Muscle layer of colon (tissue), 2 donors: ENCODE data around the gene ARHGAP33.

Source experiments
- H3K27ac ChIP-seq: one replicate; pipeline ENCODE4 v1.7.0; 2013; ENCODE audit warnings: low read depth, mild to moderate bottlenecking, low read length, moderate library complexity
- H3K27me3 ChIP-seq, 2 donors: one replicate each; pipeline ENCODE4 v1.7.0; 2013; ENCODE audit warnings: low read length in 2 of 2, mild to moderate bottlenecking in 2 of 2; ENCODE audit not compliant: insufficient read depth in 2 of 2, control insufficient read depth in 1 of 2
- H3K36me3 ChIP-seq: one replicate; pipeline ENCODE4 v1.7.0; 2013; ENCODE audit warnings: mild to moderate bottlenecking, low read length; ENCODE audit not compliant: insufficient read depth
- H3K4me1 ChIP-seq: one replicate; pipeline ENCODE4 v1.7.0; 2013; ENCODE audit warnings: mild to moderate bottlenecking, low read length; ENCODE audit not compliant: insufficient read depth
- H3K4me3 ChIP-seq, 2 donors: one replicate each; pipeline ENCODE4 v1.7.0; 2013; ENCODE audit warnings: low read length in 2 of 2, low read depth in 1 of 2, mild to moderate bottlenecking in 1 of 2, moderate library complexity in 1 of 2
- H3K9ac ChIP-seq: one replicate; pipeline ENCODE4 v1.7.0; 2013; ENCODE audit warnings: low read length
- H3K9me3 ChIP-seq: one replicate; pipeline ENCODE4 v1.7.0; 2013; ENCODE audit warnings: mild to moderate bottlenecking, low read length
- donor health status: abdominal sarcoma.
- donor health status: Adenocarcinoma of cecum.

ARHGAP33 gene

DNA sequence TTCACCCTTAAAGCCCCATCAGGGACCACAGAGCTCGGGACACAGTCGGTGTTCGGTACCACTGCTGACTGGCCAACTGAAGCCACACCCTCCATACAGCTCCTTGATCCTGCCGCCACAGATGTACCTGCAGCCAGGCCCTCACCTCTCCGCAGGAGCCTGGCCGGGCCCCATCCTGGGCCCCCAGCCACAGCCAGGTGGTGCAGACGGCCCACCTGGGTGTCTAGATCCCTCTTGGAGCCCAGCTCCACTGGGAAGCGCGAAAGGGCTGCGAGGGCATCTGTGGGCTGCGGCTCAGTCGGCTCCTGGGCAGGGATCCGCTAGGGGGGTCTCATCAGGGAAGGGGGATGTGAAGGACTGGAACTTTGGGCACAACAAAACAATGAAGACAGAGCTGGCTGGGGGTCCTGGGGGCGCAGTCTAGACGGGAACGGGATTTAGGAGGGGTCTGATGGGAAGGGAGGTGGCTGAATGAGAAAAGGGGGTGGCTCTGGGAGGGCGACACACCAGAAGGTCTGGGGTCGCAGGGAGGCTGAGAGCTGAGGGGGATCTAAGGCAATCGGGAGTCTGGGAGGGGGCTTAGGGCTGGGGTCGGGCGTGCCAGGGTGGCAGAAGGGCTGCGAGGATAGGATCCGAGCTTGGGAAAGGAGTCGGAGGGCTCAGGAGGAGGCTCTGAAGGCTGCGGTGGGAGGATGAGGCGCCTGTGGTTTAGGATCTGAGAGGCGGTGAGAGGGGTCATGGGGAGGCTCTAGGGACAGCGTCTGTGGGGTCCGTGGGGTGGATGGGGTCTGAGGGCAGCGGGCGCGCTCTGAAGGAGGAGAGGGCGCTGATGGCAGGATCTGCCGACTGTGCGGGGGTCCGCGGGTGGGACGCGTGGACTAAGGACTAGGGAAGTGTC, 21.5 kb downstream of the ARHGAP33 start:
- H3K27me3 ChIP-seq: peaks cover 0 to 22% of the 10 kb centered on the region in 2 donors
- no peaks in the 10 kb centered on the region for H3K36me3 ChIP-seq
- no peak overlapping the region for H3K27ac ChIP-seq
- no peaks in the 10 kb centered on the region for H3K9me3 ChIP-seq
- H3K4me3 ChIP-seq: no peak overlapping the region
- no peak overlapping the region for H3K9ac ChIP-seq
- H3K4me1 ChIP-seq: no peaks in the 10 kb centered on the region

DNA sequence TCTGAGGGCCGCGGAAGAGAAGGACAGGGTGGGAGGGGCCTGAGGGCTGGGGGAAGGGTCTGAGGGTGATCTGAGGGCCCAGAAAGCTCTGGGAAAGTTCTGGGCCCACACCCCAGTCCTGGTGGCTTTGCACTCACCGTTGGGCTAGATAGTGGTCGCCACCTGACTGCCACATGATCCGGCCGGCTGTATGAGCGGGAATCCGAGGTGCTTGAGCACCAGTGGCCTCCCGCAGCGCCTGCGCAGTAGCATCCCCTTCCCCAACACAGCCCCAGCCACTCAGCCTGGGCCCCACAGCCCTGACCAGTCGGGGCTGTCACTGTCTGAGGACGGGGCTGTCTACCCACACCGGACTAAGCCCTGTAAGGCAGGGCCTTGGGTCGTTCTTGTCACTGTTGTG, 22.3 kb downstream of the ARHGAP33 start:
- Histone ChIP-seq H3K9ac (no peak overlapping the region), H3K27ac (no peak overlapping the region), H3K36me3 (no peaks in the 10 kb centered on the region), H3K9me3 (no peaks in the 10 kb centered on the region), H3K4me3 (no peak overlapping the region), H3K27me3 (peaks cover 0 to 21% of the 10 kb centered on the region in 2 donors), H3K4me1 (no peaks in the 10 kb centered on the region)

DNA sequence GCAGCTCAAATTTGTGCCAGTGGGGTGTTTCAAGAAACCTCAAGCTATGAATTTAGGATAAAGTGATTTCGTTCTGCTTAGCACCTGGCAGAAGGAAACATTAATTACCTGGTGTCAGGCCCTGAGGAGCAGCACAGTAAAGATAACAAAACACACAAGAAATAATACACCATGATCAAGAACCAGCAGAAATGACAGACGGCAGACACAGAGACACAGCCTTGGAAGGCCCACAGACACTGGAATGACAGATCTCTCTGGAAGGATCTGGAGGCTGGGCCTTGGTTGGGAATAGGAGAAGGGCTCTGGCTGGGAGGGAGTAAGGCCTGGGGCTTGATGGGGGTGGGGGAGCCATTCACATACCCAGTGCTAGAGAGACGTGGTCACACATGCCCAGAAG, 26.5 kb downstream of the ARHGAP33 start:
- H3K4me1 ChIP-seq: no peaks in the 10 kb centered on the region
- H3K9ac ChIP-seq: no peak overlapping the region
- no peak overlapping the region for H3K4me3 ChIP-seq
- no peaks in the 10 kb centered on the region for H3K36me3 ChIP-seq
- H3K27me3 ChIP-seq: peaks cover 0 to 12% of the 10 kb centered on the region in 2 donors
- H3K27ac ChIP-seq: no peak overlapping the region
- no peaks in the 10 kb centered on the region for H3K9me3 ChIP-seq

DNA sequence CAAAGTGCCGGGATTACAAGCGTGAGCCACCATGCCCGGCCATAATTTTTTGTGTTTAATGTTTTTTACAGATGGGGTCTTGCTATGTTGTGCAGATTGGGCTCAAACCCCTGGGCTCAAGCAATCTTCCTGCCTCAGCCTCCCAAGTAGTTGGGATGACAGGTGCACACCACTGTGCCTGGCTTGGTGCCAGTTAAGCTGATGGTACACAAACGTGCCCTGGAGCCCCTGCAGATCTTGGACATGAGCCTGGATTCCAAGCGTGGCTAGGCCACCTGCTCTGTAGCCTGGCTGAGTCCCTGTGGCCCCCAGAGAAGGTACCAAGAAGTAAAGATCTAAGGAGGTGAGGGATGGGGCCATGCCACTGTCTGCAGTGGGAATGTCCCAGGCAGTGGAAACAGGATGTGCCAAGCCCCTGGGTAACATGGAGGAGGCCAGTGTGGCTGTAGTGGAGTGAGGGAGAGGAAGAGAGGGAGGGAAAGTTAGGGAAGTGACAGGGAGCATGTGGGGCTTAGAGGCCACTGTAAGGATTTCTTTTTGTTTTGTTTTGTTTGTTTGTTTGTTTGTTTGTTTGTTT, 30.2 kb downstream of the ARHGAP33 start:
- H3K27me3 ChIP-seq: no peaks in the 10 kb centered on the region
- H3K9ac ChIP-seq: no peak overlapping the region
- H3K4me3 ChIP-seq: no peak overlapping the region
- H3K4me1 ChIP-seq: no peaks in the 10 kb centered on the region
- H3K9me3 ChIP-seq: no peaks in the 10 kb centered on the region
- H3K36me3 ChIP-seq: no peaks in the 10 kb centered on the region
- H3K27ac ChIP-seq: no peak overlapping the region

DNA sequence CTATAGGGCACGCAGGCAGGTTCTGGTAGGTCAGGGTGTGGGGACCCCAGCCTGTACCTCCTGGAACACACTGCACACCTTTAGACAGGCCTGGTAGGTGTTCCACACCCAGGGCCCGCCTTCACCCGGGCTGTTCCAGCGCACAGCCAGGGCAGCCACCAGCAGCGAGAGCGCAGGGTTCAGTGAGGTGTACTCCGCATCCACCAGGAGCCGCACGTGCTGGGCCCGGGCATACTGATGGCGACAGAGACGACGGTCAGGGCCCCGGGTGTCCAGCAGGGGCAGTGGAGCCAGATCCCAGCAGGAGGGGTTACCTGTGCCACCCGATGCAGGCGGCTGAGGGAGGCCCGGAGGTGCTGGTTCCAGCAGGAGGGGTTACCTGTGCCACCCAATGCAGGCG, 31.2 kb downstream of the ARHGAP33 start:
- H3K9ac ChIP-seq: no peak overlapping the region
- no peaks in the 10 kb centered on the region for H3K9me3 ChIP-seq
- no peaks in the 10 kb centered on the region for H3K36me3 ChIP-seq
- H3K4me1 ChIP-seq: no peaks in the 10 kb centered on the region
- H3K4me3 ChIP-seq: no peak overlapping the region
- no peak overlapping the region for H3K27ac ChIP-seq
- H3K27me3 ChIP-seq: no peaks in the 10 kb centered on the region

DNA sequence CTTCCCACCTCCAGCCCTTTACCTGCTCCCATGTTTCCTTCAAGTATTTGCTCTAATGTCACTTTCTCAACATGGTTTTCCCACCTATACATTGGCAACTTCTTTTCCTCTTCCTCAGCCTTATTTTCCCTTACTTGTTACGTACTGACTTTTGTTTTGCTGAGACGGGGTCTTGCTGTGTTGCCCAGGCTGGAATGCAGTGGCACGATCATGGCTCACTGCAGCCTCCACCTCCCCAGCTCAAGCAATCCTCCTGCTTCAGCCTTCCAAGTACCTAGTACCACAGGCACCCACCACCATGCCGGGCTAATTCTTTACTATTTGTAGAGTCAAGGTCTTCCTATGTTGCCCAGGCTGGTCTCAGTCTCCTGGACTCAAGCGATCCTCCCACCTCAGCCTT, 32.3 kb downstream of the ARHGAP33 start:
- Histone ChIP-seq H3K27me3 (no peaks in the 10 kb centered on the region), H3K36me3 (no peaks in the 10 kb centered on the region), H3K9me3 (no peaks in the 10 kb centered on the region), H3K27ac (no peak overlapping the region), H3K4me3 (no peak overlapping the region), H3K4me1 (no peaks in the 10 kb centered on the region), H3K9ac (no peak overlapping the region)

DNA sequence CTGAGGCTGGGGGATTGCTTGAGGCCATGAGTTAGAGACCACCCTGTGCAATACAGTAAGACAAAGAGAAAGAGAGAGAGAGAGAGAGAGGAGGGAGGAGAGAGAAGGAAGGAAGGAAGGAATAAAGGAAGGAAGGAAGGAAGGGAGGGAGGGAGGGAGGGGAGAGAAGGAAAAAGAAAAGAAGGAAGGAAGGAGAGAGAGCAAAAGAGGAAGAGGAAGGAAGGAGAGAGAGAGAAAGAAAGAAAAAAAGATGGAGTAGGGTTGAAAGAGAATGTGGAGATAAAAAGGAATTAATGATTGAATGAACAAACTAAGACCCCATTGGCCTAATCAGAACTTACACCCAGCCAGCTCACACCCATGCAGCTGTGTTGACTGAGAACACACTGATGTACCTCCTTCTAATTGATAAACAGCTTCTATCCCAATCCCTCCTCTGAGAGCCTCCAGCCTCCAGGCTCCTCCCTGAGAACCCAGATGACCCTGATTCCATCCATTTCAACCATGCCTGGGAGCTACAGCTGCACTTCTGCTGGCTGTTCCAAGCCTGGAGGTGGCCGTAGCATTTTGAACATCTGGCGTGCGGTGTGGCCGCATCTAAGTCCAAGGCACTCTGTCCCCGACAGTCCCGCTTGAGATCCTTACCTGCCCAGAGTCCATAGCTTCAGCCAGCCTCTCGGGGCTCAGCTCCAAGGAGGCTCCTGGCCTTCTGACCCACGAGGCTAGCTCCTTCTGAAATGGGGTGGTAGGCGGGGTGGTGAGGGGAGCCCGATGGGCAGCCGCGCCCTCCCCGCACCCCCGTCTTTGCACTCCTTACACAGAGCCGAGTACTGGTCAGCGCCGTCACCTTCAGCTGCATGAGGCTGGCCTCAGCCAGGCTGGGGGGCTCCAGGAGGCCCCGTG, 36.2 kb downstream of the ARHGAP33 start:
- Histone ChIP-seq H3K9me3 (no peaks in the 10 kb centered on the region), H3K4me1 (no peaks in the 10 kb centered on the region), H3K27me3 (no peaks in the 10 kb centered on the region), H3K27ac (no peak overlapping the region), H3K4me3 (no peak overlapping the region), H3K36me3 (no peaks in the 10 kb centered on the region), H3K9ac (no peak overlapping the region)

DNA sequence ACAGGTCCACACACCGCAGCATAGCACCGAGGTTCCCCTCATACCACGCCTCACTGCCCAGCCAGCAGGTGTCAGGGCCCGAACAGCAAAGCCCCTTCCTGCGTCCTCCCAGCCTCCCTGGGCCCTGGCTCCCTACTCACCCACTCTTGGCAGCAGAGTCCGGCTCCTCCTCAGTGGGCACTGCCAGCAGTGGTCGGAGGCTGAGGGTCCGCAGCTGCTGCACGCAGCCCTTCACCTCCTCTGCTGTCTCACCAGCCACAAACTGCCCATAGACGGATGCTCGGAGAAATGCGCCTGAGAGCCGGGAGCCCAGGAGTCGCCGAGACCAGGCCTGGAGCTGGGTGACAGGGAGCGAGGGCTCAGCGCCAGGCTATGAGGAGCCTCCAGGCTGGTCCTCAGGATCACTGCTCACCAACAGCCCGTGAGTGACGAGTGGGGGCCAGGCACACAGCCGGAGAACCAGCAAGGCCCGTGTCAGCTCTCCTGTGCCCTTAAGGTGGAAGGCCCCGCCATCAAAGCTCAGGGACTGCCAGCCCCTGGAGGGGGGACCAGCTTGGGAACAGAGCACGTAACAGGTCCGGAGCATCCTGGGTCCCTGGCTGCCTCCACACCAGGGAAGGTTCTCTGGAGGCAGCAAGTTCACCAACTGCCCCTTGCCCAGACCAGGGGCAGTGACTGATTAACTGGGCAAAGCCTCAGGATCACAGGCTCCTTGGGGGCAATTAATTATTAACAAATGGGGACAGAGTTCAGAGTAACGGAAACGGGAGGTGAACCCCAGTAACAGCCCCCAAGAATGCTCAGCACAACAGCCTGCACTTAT, 37.1 kb downstream of the ARHGAP33 start, which contains the start of gene PRODH2:
TSS of gene PRODH2 (minus strand) at position 626 of the 823 bp plus-strand sequence. CDS start at position 586, 40 bp downstream.
- Histone ChIP-seq H3K9ac (no peak within 1 kb of the TSS), H3K36me3 (no peaks in the 10 kb centered on the region), H3K4me3 (no peak within 1 kb of the TSS), H3K9me3 (no peaks in the 10 kb centered on the region), H3K4me1 (no peaks in the 10 kb centered on the region), H3K27me3 (no peaks in the 10 kb centered on the region), H3K27ac (no peak within 1 kb of the TSS)

DNA sequence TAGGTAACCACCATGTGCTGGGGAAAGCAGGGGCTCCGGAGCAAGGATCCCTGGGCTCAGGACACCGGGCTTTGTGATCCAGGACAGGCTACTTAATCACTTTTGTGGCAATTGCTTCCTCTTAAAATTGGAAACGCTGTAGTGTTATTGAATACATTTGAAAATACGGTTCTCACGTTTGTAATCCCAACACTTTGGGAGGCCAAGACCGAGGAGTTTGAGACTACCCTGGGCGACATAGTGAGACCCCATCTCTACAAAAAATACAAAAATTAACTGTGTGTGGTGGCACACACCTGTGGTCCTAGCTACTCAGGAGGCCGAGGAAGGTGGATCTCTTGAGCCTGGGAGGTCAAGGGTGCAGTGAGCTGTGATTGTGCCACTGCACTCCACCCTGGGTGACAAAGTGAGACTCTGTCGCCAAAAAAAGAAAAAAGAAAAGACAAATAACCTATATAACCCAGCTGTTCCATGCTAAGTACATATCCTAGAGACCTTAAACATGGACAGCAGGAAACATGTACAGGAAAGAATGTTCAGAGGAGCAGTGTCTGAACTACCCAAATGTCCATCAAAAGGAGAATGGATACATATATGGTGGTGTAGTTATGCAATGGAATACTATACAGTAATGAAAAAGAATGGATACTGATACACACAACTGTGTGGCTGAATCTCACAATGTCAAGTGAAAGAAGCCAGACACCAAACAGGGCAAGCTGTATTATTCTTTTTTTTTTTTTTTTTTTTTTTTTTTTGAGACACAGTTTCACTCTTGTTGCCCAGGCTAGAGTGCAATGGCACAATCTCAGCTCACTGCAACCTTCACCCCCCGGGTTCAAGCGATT, 37.9 kb downstream of the ARHGAP33 start:
- no peak overlapping the region for H3K4me3 ChIP-seq
- no peaks in the 10 kb centered on the region for H3K27me3 ChIP-seq
- no peak overlapping the region for H3K27ac ChIP-seq
- no peaks in the 10 kb centered on the region for H3K36me3 ChIP-seq
- H3K9ac ChIP-seq: no peak overlapping the region
- no peaks in the 10 kb centered on the region for H3K9me3 ChIP-seq
- H3K4me1 ChIP-seq: no peaks in the 10 kb centered on the region

DNA sequence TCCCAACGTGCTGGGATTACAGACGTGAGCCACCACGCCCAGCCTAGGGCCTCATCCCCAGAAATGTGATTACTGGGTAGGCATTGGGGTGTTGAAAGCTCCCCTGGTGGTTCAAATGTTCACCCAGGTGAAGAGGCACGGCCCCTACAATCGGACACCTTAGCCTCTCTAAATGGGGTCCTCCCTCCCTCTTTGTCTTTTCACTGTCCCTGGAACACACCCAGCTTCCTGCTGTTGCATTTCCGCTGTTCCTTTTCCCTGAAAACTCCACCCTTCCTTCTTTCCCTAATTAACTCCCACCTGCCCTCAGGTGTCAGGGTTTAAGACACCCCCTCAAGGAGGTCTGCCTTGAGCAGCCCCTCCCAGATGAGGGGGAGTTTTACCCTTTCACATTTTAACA, 40.9 kb downstream of the ARHGAP33 start:
- H3K9me3 ChIP-seq: no peaks in the 10 kb centered on the region
- no peaks in the 10 kb centered on the region for H3K36me3 ChIP-seq
- peaks cover 0 to 6% of the 10 kb centered on the region in 2 donors for H3K27me3 ChIP-seq
- H3K4me1 ChIP-seq: no peaks in the 10 kb centered on the region
- no peak overlapping the region for H3K9ac ChIP-seq
- H3K4me3 ChIP-seq: no peak overlapping the region
- H3K27ac ChIP-seq: no peak overlapping the region
